Transverse colon (tissue), 4 donors: ENCODE measurements around the gene IMPG2. TPM values are rescaled to one million over a fixed set of nuclear protein-coding genes. Genes with fewer than 3 reads are reported as not detected.

ENCODE experiments used
- DNase-seq: peaks from one replicate; pipeline ENCODE4 v3.0.0-alpha.2; 2019
- H3K27ac ChIP-seq, 4 donors: fragments of 200-600 bp; sonication (generic); 2 replicates each; pipeline ENCODE4 v1.5.1; 2016 to 2018; ENCODE audit warnings: inconsistent platforms in 4 of 4
- H3K27me3 ChIP-seq: fragments of 200-600 bp; sonication (generic); 2 replicates; pipeline ENCODE4 v1.5.1; 2017; ENCODE audit warnings: inconsistent platforms
- H3K36me3 ChIP-seq, 4 donors: fragments of 200-600 bp; sonication (generic); 2 replicates each; pipeline ENCODE4 v1.5.1; 2017 to 2019; ENCODE audit warnings: inconsistent platforms in 4 of 4
- H3K4me1 ChIP-seq, 4 donors: fragments of 200-600 bp; sonication (generic); 2 replicates each; pipeline ENCODE4 v1.5.1; 2017 to 2020; ENCODE audit warnings: inconsistent platforms in 4 of 4
- H3K4me3 ChIP-seq, 4 donors: fragments of 200-600 bp; sonication (generic); 1 replicate in 1 of 4; 2 replicates in 3 of 4; pipeline versions ENCODE4 v1.5.1 to v1.6.1; 2017 to 2019; ENCODE audit warnings: inconsistent platforms in 4 of 4
- H3K9me3 ChIP-seq, 2 donors: fragments of 200-600 bp; sonication (generic); 2 replicates each; pipeline ENCODE4 v1.5.1; 2017 to 2019; ENCODE audit warnings: inconsistent platforms in 2 of 2
- EP300 ChIP-seq: sonication (generic); formaldehyde crosslinking; IDR thresholded peaks from one replicate; pipeline ENCODE4 v1.6.1; 2017; ENCODE audit warnings: antibody characterized with exemption, low read depth
- POLR2A ChIP-seq: fragments of 450-650 bp; IDR thresholded peaks from one replicate; pipeline ENCODE4 v1.6.1; 2016; ENCODE audit warnings: antibody characterized with exemption, mild to moderate bottlenecking, moderate library complexity
- POLR2AphosphoS5 ChIP-seq, 3 donors: sonication (generic); formaldehyde crosslinking; IDR thresholded peaks; one replicate each; pipeline ENCODE4 v1.6.1; 2016; ENCODE audit warnings: antibody characterized with exemption in 3 of 3
- WGBS, 2 donors: methylation state at CpG; one replicate each; pipeline ENCODE4 v1.1.5; 2018; ENCODE audit warnings: low coverage in 1 of 2; 5-methylcytosine and 5-hydroxymethylcytosine counted together
- in situ Hi-C, 4 donors: fragments of 200-750 bp; cut with MboI; loops; one replicate each; pipeline versions ENCODE4 v1.15.0 to v1.15.1; 2017; ENCODE audit warnings: low sequenced_read_pairs in 3 of 4, low pct_ligation_motif_present in 1 of 4, low pct_unique_long_range_greater_than_20kb in 1 of 4
- intact Hi-C: fragments of 100-400 bp; cut with DNase I; formaldehyde crosslinking; loops from one replicate; pipeline ENCODE4 v1.15.1; 2023; ENCODE audit warnings: low total_unique reads
- total RNA-seq, 4 donors: library from RNA; depleted of rRNA; stranded (reverse); fragments of >200 nt; gene quantifications; one replicate each; pipeline ENCODE4 v1.1.0, GENCODE V29; 2016
- TF ChIP-seq, protein P1 (sequence below), 5 experiments: fragments of 200-600 bp in 3 of 5; fragments of 450-650 bp in 2 of 5; sonication (generic) in 3 of 5; IDR thresholded peaks; 1 replicate in 2 of 5; 2 replicates in 3 of 5; pipeline ENCODE4 v1.5.1; 2016 to 2017; ENCODE audit warnings: antibody characterized with exemption in 5 of 5, inconsistent platforms in 3 of 5, mild to moderate bottlenecking in 2 of 5, moderate library complexity in 1 of 5

Gene IMPG2
- total RNA-seq, 4 donors from 2014 or later = 0.14 to 0.37 (median 0.32) TPM; not detected in 1

DNA sequence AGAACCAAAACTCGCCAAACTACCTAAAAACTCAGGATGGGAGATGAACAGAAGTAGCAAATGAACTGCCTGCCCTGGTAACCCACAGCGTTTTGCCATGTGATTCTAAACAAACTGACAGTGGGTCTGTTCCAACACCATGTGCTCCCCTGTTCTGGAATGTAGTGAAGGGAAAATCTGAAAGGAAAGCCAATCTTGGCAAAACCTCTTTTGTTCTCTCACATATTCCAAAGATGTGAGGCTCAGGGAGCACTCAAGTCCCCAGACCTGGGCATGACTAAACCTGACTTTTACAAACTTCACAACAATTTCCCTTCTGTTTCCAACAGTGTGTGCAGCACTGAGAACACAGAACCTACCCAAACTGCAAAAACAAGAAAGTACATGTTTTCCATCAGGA lies 116.1 kb downstream of the IMPG2 start:
- in situ Hi-C loops = no loop called here
- intact Hi-C loops = no loop called here
- Histone ChIP-seq H3K4me3 (no peak overlapping the region), H3K4me1 (no peaks in the 10 kb centered on the region), H3K27ac (no peak overlapping the region), H3K27me3 (no peaks in the 10 kb centered on the region), H3K36me3 (no peaks in the 10 kb centered on the region), H3K9me3 (no peaks in the 10 kb centered on the region)
- TF ChIP-seq POLR2AphosphoS5 (IDR thresholded peaks at IDR 0.05) = no peak
- TF ChIP-seq, protein P1, sequence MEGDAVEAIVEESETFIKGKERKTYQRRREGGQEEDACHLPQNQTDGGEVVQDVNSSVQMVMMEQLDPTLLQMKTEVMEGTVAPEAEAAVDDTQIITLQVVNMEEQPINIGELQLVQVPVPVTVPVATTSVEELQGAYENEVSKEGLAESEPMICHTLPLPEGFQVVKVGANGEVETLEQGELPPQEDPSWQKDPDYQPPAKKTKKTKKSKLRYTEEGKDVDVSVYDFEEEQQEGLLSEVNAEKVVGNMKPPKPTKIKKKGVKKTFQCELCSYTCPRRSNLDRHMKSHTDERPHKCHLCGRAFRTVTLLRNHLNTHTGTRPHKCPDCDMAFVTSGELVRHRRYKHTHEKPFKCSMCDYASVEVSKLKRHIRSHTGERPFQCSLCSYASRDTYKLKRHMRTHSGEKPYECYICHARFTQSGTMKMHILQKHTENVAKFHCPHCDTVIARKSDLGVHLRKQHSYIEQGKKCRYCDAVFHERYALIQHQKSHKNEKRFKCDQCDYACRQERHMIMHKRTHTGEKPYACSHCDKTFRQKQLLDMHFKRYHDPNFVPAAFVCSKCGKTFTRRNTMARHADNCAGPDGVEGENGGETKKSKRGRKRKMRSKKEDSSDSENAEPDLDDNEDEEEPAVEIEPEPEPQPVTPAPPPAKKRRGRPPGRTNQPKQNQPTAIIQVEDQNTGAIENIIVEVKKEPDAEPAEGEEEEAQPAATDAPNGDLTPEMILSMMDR (IDR thresholded peaks at IDR 0.05) = no peak
- no peak for TF ChIP-seq EP300
- no peak for TF ChIP-seq POLR2A
- no peak for DNase-seq
- WGBS, 2 donors = 54 to 73% methylated on average over 2 of the region's 2 CpGs

DNA sequence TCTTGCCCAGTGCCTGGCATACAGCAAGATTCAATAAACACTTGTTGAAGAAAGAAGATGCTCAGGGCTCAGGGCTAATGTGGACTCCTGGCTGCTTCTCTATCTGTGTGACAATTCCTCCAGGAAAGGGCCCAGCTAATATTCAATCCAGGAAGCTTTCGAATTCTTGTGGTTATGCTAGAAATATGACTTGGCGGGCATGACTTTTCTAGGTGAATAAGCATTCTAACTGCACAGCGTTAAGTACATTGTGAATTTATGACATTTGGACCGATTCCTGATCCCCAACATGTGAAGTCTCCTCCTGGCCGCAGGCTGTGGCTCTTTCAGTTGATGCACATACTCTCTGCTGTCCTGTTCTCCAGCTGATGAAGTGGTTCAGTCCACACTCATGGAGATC lies 117.0 kb downstream of the IMPG2 start:
- Histone ChIP-seq H3K27me3 (no peaks in the 10 kb centered on the region), H3K4me3 (no peak overlapping the region), H3K4me1 (no peaks in the 10 kb centered on the region), H3K27ac (no peak overlapping the region), H3K9me3 (no peaks in the 10 kb centered on the region), H3K36me3 (no peaks in the 10 kb centered on the region)
- in situ Hi-C loops = no loop called here
- TF ChIP-seq POLR2A = no peak
- intact Hi-C loops = no loop called here
- WGBS, 2 donors = 54 to 69% methylated on average over 2 to 5 of the region's 5 CpGs
- no peak for DNase-seq

GRCh38 chr3:101202640-101203039 lies 117.7 kb downstream of the IMPG2 start:
- no peak for DNase-seq
- no peaks in the 10 kb centered on the region for H3K27me3 ChIP-seq
- WGBS, 2 donors = 55 to 60% methylated on average over 1 of the region's 1 CpG
- no peaks in the 10 kb centered on the region for H3K36me3 ChIP-seq
- H3K27ac ChIP-seq = no peak overlapping the region
- in situ Hi-C loops = no loop called here
- intact Hi-C loops = no loop called here
- no peak overlapping the region for H3K4me3 ChIP-seq
- no peaks in the 10 kb centered on the region for H3K4me1 ChIP-seq
- no peaks in the 10 kb centered on the region for H3K9me3 ChIP-seq
- TF ChIP-seq POLR2A (no peak), POLR2AphosphoS5 (IDR thresholded peaks at IDR 0.05) (no peak), EP300 (no peak)
- TF ChIP-seq, protein P1 (IDR thresholded peaks at IDR 0.05) = no peak

- in situ Hi-C loops = no loop called here
- intact Hi-C loops = no loop called here
- no peak overlapping the region for H3K27ac ChIP-seq
- H3K27me3 ChIP-seq = no peaks in the 10 kb centered on the region
- no peak for DNase-seq
- no peaks in the 10 kb centered on the region for H3K9me3 ChIP-seq
- H3K4me3 ChIP-seq = no peak overlapping the region
- TF ChIP-seq EP300 (no peak), POLR2AphosphoS5 (IDR thresholded peaks at IDR 0.05) (no peak), POLR2A (no peak)
- TF ChIP-seq, protein P1 (IDR thresholded peaks at IDR 0.05) = no peak
- H3K36me3 ChIP-seq = no peaks in the 10 kb centered on the region
- H3K4me1 ChIP-seq = peaks cover 0 to 7% (median 0%) of the 10 kb centered on the region in 4 donors
- 26 to 36% methylated on average over 3 of the region's 3 CpGs for WGBS, 2 donors
Observed at GRCh38 chr3:101200461-101200860, 119.9 kb downstream of the IMPG2 start.

GRCh38 chr3:101195951-101196713 lies 124.2 kb downstream of the IMPG2 start:
- no peak overlapping the region for H3K4me3 ChIP-seq
- intact Hi-C loops = loop anchor here (1.0 to 10.0 kb wide), 2 partner anchors 126 to 301 kb away; no protein-coding TSS in a partner anchor
- H3K36me3 ChIP-seq = no peaks in the 10 kb centered on the region
- H3K27ac ChIP-seq = no peak overlapping the region
- no peaks in the 10 kb centered on the region for H3K27me3 ChIP-seq
- TF ChIP-seq, protein P1 (IDR thresholded peaks at IDR 0.05) = peak; percentile 49 to 64 (median 50)
- TF ChIP-seq EP300 = no peak
- WGBS, 2 donors = 35 to 43% methylated on average over 6 of the region's 6 CpGs
- in situ Hi-C loops = no loop called here
- peaks cover 0 to 7% (median 0%) of the 10 kb centered on the region in 4 donors for H3K4me1 ChIP-seq
- DNase-seq = no peak
- no peaks in the 10 kb centered on the region for H3K9me3 ChIP-seq
